ENCODE data around the gene CCL1. TPM values are rescaled to one million over a fixed set of nuclear protein-coding genes. Genes with fewer than 3 reads are reported as not detected.

CCL1 gene, protein sequence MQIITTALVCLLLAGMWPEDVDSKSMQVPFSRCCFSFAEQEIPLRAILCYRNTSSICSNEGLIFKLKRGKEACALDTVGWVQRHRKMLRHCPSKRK
- not detected for total RNA-seq

DNA sequence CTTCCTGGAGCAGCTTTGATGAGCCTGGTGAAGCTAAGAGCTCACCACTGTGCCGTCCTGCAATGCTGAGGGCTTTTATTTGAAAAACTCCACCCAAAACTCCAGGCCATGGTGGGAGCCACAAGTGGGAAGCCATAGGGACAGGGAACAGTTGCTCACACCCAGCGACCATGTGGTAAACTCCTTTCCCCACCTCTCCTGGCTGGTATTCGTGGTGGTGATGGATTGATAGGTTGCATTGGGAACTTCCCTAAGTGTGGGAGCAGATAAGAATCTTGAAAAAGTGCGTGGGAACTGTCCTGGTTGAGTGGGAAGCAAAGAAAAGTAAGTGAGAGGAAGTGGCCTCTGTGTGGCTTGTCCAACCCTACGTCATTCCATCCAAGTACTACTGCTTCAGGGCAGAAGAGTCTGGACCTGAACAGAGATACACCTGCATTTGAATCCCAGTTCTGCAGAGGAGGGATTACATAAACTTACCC is at the start of gene CCL1:
TSS of gene CCL1 (minus strand) at position 51 of the 479 bp plus-strand sequence. CDS start 72 bp downstream, outside the sequence.
- TF ChIP-seq, protein P1, sequence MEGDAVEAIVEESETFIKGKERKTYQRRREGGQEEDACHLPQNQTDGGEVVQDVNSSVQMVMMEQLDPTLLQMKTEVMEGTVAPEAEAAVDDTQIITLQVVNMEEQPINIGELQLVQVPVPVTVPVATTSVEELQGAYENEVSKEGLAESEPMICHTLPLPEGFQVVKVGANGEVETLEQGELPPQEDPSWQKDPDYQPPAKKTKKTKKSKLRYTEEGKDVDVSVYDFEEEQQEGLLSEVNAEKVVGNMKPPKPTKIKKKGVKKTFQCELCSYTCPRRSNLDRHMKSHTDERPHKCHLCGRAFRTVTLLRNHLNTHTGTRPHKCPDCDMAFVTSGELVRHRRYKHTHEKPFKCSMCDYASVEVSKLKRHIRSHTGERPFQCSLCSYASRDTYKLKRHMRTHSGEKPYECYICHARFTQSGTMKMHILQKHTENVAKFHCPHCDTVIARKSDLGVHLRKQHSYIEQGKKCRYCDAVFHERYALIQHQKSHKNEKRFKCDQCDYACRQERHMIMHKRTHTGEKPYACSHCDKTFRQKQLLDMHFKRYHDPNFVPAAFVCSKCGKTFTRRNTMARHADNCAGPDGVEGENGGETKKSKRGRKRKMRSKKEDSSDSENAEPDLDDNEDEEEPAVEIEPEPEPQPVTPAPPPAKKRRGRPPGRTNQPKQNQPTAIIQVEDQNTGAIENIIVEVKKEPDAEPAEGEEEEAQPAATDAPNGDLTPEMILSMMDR (IDR thresholded peaks at IDR 0.05), result no peak
- intact Hi-C loops (cut with DNase I), result no loop called here
- H3K27me3 ChIP-seq, result no peaks in the 10 kb centered on the region
- H3K4me1 ChIP-seq, result no peaks in the 10 kb centered on the region
- H3K9ac ChIP-seq (ENCODE audit: low read depth in 2 of 2, low read length in 2 of 2), result no peak within 1 kb of the TSS
- no peaks in the 10 kb centered on the region for H3K9me3 ChIP-seq
- H3K27ac ChIP-seq, result no peak within 1 kb of the TSS
- H3K36me3 ChIP-seq, result no peaks in the 10 kb centered on the region
- no peak within 1 kb of the TSS for H3K4me3 ChIP-seq
- DNase-seq, result no peak

DNA sequence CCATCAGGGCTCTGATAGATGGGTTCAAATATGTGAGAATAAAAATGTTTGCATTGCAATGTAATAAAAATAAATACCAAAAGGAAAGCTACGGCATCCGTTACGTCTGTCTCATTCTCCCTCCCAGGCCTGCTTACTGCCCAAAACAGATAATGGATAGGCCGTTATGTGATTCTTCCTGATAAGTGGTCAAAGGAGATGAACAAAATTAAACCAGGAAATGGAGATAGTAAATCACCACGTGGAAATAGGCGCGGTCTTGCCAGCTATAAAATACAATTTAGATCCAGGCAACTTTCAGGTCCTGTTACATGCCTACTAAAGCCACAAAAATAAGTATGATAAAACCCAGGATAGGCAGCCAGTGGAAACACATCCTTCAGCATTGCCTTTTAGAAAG is 49.5 kb upstream of the CCL1 start:
- no peaks in the 10 kb centered on the region for H3K4me1 ChIP-seq
- no peaks in the 10 kb centered on the region for H3K9me3 ChIP-seq
- H3K4me3 ChIP-seq, result no peak overlapping the region
- H3K27ac ChIP-seq, result no peak overlapping the region
- H3K9ac ChIP-seq (ENCODE audit: low read depth in 2 of 2, low read length in 2 of 2), result no peak overlapping the region
- no peak for DNase-seq
- no peaks in the 10 kb centered on the region for H3K36me3 ChIP-seq
- TF ChIP-seq, protein P1 (IDR thresholded peaks at IDR 0.05), result no peak
- intact Hi-C loops (cut with DNase I), result no loop called here
- no peaks in the 10 kb centered on the region for H3K27me3 ChIP-seq

DNA sequence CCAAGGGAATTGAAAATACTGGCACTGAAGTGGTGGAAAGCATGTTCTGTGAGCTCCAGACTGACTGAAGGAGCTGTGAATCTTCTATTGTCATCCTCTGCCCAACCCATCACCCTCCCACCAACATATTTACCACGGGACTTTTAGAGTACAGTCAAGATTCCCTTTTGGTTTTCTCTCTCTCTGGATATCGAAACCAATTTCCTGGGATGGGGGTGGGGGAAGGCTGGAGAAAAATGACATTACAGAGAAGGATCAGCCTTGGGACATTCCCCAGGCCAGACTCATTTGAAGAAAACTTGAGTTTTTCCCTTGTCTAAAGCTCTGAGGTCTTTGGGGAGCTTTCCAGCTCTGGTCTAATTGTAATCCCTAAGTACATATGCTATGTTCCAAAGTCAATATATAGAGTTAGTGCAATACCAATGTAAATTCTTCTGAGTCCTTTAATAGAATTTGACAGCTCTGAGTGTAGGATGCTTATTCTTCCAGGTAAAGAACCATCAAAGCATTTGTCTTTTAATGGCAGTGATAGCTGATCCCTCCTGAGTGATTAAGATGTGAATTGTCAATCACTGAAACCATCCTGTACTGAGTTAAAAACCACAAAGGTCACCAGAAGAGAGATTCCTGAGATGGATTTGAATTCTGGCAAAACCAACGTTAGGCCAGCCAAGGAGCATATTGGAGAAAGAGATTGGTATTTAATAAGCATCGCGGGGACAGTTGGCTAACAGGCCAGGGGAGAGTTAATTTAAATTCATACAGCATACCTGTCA is 48.8 kb upstream of the CCL1 start:
- Histone ChIP-seq H3K9ac (ENCODE audit: low read depth in 2 of 2, low read length in 2 of 2) (no peak overlapping the region), H3K9me3 (no peaks in the 10 kb centered on the region), H3K4me3 (no peak overlapping the region), H3K27ac (no peak overlapping the region), H3K36me3 (no peaks in the 10 kb centered on the region), H3K4me1 (no peaks in the 10 kb centered on the region), H3K27me3 (no peaks in the 10 kb centered on the region)
- TF ChIP-seq, protein P1 (IDR thresholded peaks at IDR 0.05), result no peak
- intact Hi-C loops (cut with DNase I), result no loop called here
- no peak for DNase-seq

DNA sequence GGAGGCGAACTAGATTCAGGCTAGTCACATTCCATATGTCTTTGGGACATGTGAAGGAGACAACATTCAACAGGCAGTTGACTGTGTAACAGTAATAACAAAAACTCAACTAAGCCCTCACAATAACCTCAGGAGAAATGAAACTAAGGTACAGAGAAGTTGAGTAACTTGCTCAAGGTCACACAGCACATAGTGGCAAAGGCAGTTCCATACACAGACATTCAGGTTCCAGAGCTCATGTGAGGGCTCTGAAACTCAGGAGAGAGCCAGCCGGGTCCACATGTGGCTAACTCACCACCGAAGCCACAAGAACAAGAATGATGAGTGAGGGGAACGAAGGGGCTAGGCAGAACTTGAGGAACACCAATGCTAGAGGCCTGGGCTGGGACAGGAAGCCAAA is 46.3 kb upstream of the CCL1 start:
- intact Hi-C loops (cut with DNase I), result no loop called here
- Histone ChIP-seq H3K36me3 (no peaks in the 10 kb centered on the region), H3K27ac (no peak overlapping the region), H3K9ac (ENCODE audit: low read depth in 2 of 2, low read length in 2 of 2) (no peak overlapping the region), H3K4me1 (no peaks in the 10 kb centered on the region), H3K4me3 (no peak overlapping the region), H3K9me3 (no peaks in the 10 kb centered on the region), H3K27me3 (no peaks in the 10 kb centered on the region)
- no peak for DNase-seq
- TF ChIP-seq, protein P1 (IDR thresholded peaks at IDR 0.05), result no peak

DNA sequence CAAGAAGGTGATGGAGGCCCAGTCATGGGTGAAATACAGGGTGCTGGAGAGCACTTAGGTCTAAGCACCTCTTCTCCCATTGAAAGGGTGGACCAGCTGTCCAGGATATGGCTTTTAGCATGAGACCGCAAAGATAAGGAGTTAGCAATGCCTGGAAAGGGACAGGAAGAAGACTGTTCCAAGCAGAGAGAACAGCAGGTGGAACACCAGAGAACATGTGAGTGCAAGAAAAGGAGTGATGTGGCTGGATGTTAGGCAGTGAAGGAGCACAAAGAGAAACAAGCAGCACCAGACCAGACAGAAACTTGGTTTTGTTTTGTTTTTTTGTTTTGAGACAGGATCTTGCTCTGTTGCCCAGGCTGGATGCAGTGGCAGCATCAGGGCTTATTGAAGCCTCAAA is 45.4 kb upstream of the CCL1 start:
- Histone ChIP-seq H3K9ac (ENCODE audit: low read depth in 2 of 2, low read length in 2 of 2) (no peak overlapping the region), H3K4me3 (no peak overlapping the region), H3K27ac (no peak overlapping the region), H3K27me3 (no peaks in the 10 kb centered on the region), H3K4me1 (no peaks in the 10 kb centered on the region), H3K36me3 (no peaks in the 10 kb centered on the region), H3K9me3 (no peaks in the 10 kb centered on the region)
- intact Hi-C loops (cut with DNase I), result no loop called here
- TF ChIP-seq, protein P1 (IDR thresholded peaks at IDR 0.05), result no peak
- DNase-seq, result no peak

All from colonic mucosa (tissue), 4 donors.